MM.1S (cell line): ENCODE measurements around the gene SLC22A2.

Experiments
- DNase-seq: peaks from one replicate; pipeline ENCODE4 v3.0.0-alpha.2; 2015
- H2AFZ ChIP-seq: fragments of 300-600 bp; sonication (generic); 2 replicates; pipeline ENCODE4 v1.6.0; 2016; ENCODE audit warnings: antibody characterized with exemption, low read length
- H3F3A ChIP-seq: fragments of 300-600 bp; sonication (generic); 2 replicates; pipeline ENCODE4 v1.6.1; 2016; ENCODE audit warnings: mild to moderate bottlenecking, antibody characterized with exemption, low read length, moderate library complexity, mixed read lengths; ENCODE audit not compliant: insufficient read depth
- H3K27ac ChIP-seq: fragments of 300-600 bp; sonication (generic); 2 replicates; pipeline ENCODE4 v1.5.1; 2016; ENCODE audit warnings: mild to moderate bottlenecking, low read length
- H3K27me3 ChIP-seq: fragments of 300-600 bp; sonication (generic); replicated peaks from 2 replicates; pipeline ENCODE4 v1.6.0; 2016; ENCODE audit warnings: low read length; ENCODE audit not compliant: insufficient read depth
- H3K36me3 ChIP-seq: fragments of 300-600 bp; sonication (generic); replicated peaks from 2 replicates; pipeline ENCODE4 v1.6.1; 2016; ENCODE audit warnings: mild to moderate bottlenecking, low read length, mixed read lengths; ENCODE audit not compliant: insufficient read depth
- H3K4me1 ChIP-seq: fragments of 300-600 bp; sonication (generic); 2 replicates; pipeline ENCODE4 v1.6.1; 2016; ENCODE audit warnings: low read length, mixed read lengths
- H3K4me2 ChIP-seq: fragments of 300-600 bp; sonication (generic); 2 replicates; pipeline ENCODE4 v1.6.0; 2016; ENCODE audit warnings: low read depth, low read length
- H3K4me3 ChIP-seq: fragments of 300-600 bp; sonication (generic); 2 replicates; pipeline ENCODE4 v1.5.1; 2016; ENCODE audit warnings: low read length, mixed read lengths
- H3K79me2 ChIP-seq: fragments of 300-600 bp; sonication (generic); 2 replicates; pipeline ENCODE4 v1.6.1; 2016; ENCODE audit warnings: mixed run types, low read length, mixed read lengths
- H3K9ac ChIP-seq: fragments of 300-600 bp; sonication (generic); 2 replicates; pipeline ENCODE4 v1.6.1; 2016; ENCODE audit warnings: low read length, mixed read lengths
- H3K9me2 ChIP-seq: fragments of 300-600 bp; sonication (generic); replicated peaks from 2 replicates; pipeline ENCODE4 v1.6.1; 2016; ENCODE audit warnings: mild to moderate bottlenecking, low read length, mixed read lengths; ENCODE audit not compliant: insufficient read depth
- H3K9me3 ChIP-seq: fragments of 300-600 bp; sonication (generic); replicated peaks from 2 replicates; pipeline ENCODE4 v1.6.1; 2016; ENCODE audit warnings: mild to moderate bottlenecking, low read length, mixed read lengths; ENCODE audit not compliant: insufficient read depth
- H4K20me1 ChIP-seq: fragments of 300-600 bp; sonication (generic); 2 replicates; pipeline ENCODE4 v1.6.1; 2016; ENCODE audit warnings: mild to moderate bottlenecking, low read length, moderate library complexity, mixed read lengths; ENCODE audit not compliant: insufficient read depth
- CTCF ChIP-seq: fragments of 300-600 bp; sonication (generic); IDR thresholded peaks from 2 replicates; pipeline ENCODE4 v1.5.1; 2016; ENCODE audit warnings: antibody characterized with exemption, low read length, mixed read lengths
- EZH2 ChIP-seq: fragments of 300-600 bp; sonication (generic); optimal IDR thresholded peaks from 2 replicates; pipeline ENCODE3; 2017; ENCODE audit warnings: low read depth, mild to moderate bottlenecking, antibody characterized with exemption, low read length, mixed read lengths
- EZH2phosphoT487 ChIP-seq: fragments of 300-600 bp; sonication (generic); IDR thresholded peaks from 2 replicates; pipeline ENCODE4 v1.6.1; 2018; ENCODE audit warnings: antibody characterized with exemption, low read length

SLC22A2 gene

GRCh38 chr6:160252073-160252813 is 6.4 kb downstream of the SLC22A2 start:
- Histone ChIP-seq H3K4me2 (no peak overlapping the region), H3K27ac (no peak overlapping the region), H4K20me1 (no peaks in the 10 kb centered on the region), H3K9me3 (no peaks in the 10 kb centered on the region), H3K4me3 (no peak overlapping the region), H3K4me1 (no peaks in the 10 kb centered on the region), H3K36me3 (no peaks in the 10 kb centered on the region), H3F3A (no peaks in the 10 kb centered on the region), H3K79me2 (no peaks in the 10 kb centered on the region), H3K9ac (no peak overlapping the region), H3K9me2 (no peaks in the 10 kb centered on the region), H2AFZ (no peak overlapping the region), H3K27me3 (no peaks in the 10 kb centered on the region)
- TF ChIP-seq CTCF (no peak), EZH2phosphoT487 (no peak), EZH2 (no peak)
- no peak for DNase-seq

- no peak overlapping the region for H3K27ac ChIP-seq
- no peak overlapping the region for H3K9ac ChIP-seq
- no peaks in the 10 kb centered on the region for H3K27me3 ChIP-seq
- no peaks in the 10 kb centered on the region for H3K9me2 ChIP-seq
- TF ChIP-seq EZH2phosphoT487 (no peak), EZH2 (no peak), CTCF (no peak)
- no peaks in the 10 kb centered on the region for H3K79me2 ChIP-seq
- DNase-seq = no peak
- no peaks in the 10 kb centered on the region for H3K9me3 ChIP-seq
- H3K4me1 ChIP-seq = no peaks in the 10 kb centered on the region
- H3F3A ChIP-seq = no peaks in the 10 kb centered on the region
- no peaks in the 10 kb centered on the region for H4K20me1 ChIP-seq
- H3K36me3 ChIP-seq = no peaks in the 10 kb centered on the region
- no peak overlapping the region for H3K4me3 ChIP-seq
- H3K4me2 ChIP-seq = no peak overlapping the region
- no peak overlapping the region for H2AFZ ChIP-seq
Observed at GRCh38 chr6:160249671-160250070, 8.9 kb downstream of the SLC22A2 start.

GRCh38 chr6:160248538-160248937 is 10.1 kb downstream of the SLC22A2 start:
- DNase-seq = no peak
- Histone ChIP-seq H3F3A (no peaks in the 10 kb centered on the region), H3K4me1 (no peaks in the 10 kb centered on the region), H3K36me3 (no peaks in the 10 kb centered on the region), H3K4me2 (no peak overlapping the region), H3K4me3 (no peak overlapping the region), H2AFZ (no peak overlapping the region), H3K27me3 (no peaks in the 10 kb centered on the region), H4K20me1 (no peaks in the 10 kb centered on the region), H3K9me3 (no peaks in the 10 kb centered on the region), H3K9ac (no peak overlapping the region), H3K27ac (no peak overlapping the region), H3K79me2 (no peaks in the 10 kb centered on the region), H3K9me2 (no peaks in the 10 kb centered on the region)
- TF ChIP-seq EZH2phosphoT487 = no peak

- no peaks in the 10 kb centered on the region for H3F3A ChIP-seq
- no peak overlapping the region for H3K9ac ChIP-seq
- no peaks in the 10 kb centered on the region for H3K9me3 ChIP-seq
- no peaks in the 10 kb centered on the region for H3K79me2 ChIP-seq
- H3K27me3 ChIP-seq = no peaks in the 10 kb centered on the region
- H3K9me2 ChIP-seq = no peaks in the 10 kb centered on the region
- no peak overlapping the region for H3K4me2 ChIP-seq
- H4K20me1 ChIP-seq = no peaks in the 10 kb centered on the region
- no peak for DNase-seq
- no peak overlapping the region for H3K27ac ChIP-seq
- no peaks in the 10 kb centered on the region for H3K4me1 ChIP-seq
- H2AFZ ChIP-seq = no peak overlapping the region
- H3K36me3 ChIP-seq = no peaks in the 10 kb centered on the region
- TF ChIP-seq EZH2phosphoT487 = no peak
- no peak for TF ChIP-seq EZH2
- no peak for TF ChIP-seq CTCF
- no peak overlapping the region for H3K4me3 ChIP-seq
Observed at GRCh38 chr6:160247457-160247883, 11.2 kb downstream of the SLC22A2 start.
